PFSK-1 (cell line): ENCODE results near the gene C16orf92.

Experiments
- FOXP2 ChIP-seq: optimal IDR thresholded peaks from 2 replicates; pipeline ENCODE3; 2011; ENCODE audit warnings: borderline replicate concordance, control low read depth, inconsistent platforms; ENCODE audit not compliant: insufficient read depth; ENCODE audit errors: extremely low read length, extremely low read depth
- POLR2AphosphoS5 ChIP-seq: IDR thresholded peaks from 2 replicates; pipeline ENCODE4 v1.6.1; 2012; ENCODE audit warnings: low read depth, mild to moderate bottlenecking, control low read depth, low read length, moderate library complexity
- SIN3A ChIP-seq: IDR thresholded peaks from 2 replicates; pipeline ENCODE4 v1.6.1; 2012; ENCODE audit warnings: mild to moderate bottlenecking, low read length, moderate library complexity, borderline replicate concordance; ENCODE audit not compliant: insufficient read depth
- TAF1 ChIP-seq: IDR thresholded peaks from 2 replicates; pipeline ENCODE4 v1.6.1; 2012; ENCODE audit warnings: low read length, control low read depth, borderline replicate concordance; ENCODE audit not compliant: insufficient read depth
- TF ChIP-seq, protein P1 (sequence below), 2 experiments: IDR thresholded peaks; 2 replicates each; pipeline versions ENCODE4 v1.6.1 to v1.8.0; 2011 to 2012; ENCODE audit warnings: low read depth in 2 of 2, low read length in 2 of 2, control low read depth in 1 of 2, inconsistent platforms in 1 of 2, mild to moderate bottlenecking in 1 of 2, moderate library complexity in 1 of 2; ENCODE audit not compliant: insufficient read depth in 1 of 2

C16orf92 gene

DNA sequence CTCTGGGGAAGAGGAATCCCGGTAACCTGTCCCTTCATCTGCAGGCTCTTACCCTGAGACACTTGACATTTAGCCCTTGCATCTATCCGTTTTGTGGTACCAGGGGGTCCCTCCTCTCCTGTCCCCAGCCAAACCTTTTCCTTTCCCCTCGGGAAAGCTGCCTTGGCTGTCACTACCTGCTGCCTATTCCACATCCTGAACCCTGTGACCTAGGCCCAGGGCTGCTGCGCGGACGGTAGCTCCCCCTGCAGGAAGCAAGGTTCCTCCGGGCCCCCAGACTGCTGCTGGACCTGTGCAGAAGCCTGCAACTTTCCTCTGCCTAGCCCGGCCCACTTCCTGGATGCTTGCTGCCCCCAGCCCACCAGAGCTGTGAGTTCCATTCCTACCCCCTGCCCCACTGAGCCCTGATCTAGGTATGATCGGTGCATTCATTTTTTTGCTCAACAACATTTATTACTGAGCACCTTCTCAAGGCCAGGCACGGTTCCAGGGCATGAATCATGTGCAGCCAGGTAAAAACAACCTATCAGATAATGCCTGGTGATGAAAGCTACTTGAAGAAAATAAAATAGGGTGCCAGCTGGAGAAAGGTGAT is 32.1 kb downstream of the C16orf92 start:
- no peak for TF ChIP-seq SIN3A
- TF ChIP-seq TAF1: no peak
- TF ChIP-seq POLR2AphosphoS5: no peak
- TF ChIP-seq, protein P1, sequence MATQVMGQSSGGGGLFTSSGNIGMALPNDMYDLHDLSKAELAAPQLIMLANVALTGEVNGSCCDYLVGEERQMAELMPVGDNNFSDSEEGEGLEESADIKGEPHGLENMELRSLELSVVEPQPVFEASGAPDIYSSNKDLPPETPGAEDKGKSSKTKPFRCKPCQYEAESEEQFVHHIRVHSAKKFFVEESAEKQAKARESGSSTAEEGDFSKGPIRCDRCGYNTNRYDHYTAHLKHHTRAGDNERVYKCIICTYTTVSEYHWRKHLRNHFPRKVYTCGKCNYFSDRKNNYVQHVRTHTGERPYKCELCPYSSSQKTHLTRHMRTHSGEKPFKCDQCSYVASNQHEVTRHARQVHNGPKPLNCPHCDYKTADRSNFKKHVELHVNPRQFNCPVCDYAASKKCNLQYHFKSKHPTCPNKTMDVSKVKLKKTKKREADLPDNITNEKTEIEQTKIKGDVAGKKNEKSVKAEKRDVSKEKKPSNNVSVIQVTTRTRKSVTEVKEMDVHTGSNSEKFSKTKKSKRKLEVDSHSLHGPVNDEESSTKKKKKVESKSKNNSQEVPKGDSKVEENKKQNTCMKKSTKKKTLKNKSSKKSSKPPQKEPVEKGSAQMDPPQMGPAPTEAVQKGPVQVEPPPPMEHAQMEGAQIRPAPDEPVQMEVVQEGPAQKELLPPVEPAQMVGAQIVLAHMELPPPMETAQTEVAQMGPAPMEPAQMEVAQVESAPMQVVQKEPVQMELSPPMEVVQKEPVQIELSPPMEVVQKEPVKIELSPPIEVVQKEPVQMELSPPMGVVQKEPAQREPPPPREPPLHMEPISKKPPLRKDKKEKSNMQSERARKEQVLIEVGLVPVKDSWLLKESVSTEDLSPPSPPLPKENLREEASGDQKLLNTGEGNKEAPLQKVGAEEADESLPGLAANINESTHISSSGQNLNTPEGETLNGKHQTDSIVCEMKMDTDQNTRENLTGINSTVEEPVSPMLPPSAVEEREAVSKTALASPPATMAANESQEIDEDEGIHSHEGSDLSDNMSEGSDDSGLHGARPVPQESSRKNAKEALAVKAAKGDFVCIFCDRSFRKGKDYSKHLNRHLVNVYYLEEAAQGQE (IDR thresholded peaks at IDR 0.05; ENCODE audit: insufficient read depth in 1 of 2, low read depth in 2 of 2, low read length in 2 of 2): no peak
- no peak for TF ChIP-seq FOXP2

DNA sequence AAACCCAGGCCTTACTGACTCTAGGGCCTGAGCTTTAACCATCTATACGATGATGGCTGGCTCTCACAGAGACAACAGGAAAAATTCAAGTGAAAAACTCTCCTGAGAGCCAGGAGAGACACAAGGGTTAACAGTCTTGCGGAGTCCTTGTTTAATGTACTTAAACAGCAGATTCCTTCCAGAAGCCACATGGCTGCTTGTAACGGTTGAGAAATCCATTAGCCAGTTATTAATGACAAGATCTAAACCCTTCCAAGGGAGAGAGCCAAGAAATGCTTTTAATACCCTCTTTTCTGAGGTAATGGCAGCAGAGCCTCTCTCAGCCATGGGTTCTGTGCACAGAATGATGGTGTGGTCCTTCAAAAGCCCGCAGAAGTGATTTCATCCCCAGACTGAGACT is 37.3 kb downstream of the C16orf92 start:
- TF ChIP-seq FOXP2: no peak
- no peak for TF ChIP-seq SIN3A
- TF ChIP-seq TAF1: no peak
- TF ChIP-seq, protein P1 (IDR thresholded peaks at IDR 0.05; ENCODE audit: insufficient read depth in 1 of 2, low read depth in 2 of 2, low read length in 2 of 2): no peak
- no peak for TF ChIP-seq POLR2AphosphoS5

DNA sequence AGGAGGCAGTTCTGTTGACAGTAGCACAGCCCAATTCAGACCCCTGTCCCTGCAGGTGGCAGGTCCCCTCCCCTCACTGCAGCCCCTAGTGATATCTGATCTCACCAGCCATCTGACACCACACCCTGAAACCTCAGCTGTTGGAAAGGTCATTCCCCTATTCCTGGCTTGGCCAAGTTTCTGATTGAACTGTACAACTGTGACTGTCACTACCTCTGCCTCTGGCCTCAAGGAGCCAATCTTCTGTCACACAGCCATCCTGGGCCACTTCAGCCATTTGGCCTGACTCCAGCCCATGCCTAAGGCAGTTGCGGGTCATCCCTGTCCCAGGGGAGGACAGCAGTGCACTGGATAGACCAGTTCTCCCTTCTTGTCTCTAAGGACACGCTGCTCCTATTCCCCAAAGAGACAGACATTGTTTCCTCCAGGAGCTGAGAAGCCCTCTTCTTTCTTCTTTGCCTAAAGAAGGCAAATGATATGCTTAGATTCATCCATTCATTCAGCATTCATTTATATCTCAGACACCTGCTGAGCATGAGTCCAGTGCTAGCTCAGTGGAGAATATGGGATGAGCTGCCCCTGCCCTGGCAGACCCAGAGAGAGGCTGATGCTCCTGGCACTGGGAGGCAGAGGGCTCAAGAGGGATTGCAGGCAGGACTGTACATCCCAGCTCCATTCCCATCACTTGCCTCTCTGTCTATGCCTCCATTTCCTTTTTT is 38.0 kb downstream of the C16orf92 start:
- TF ChIP-seq, protein P1 (IDR thresholded peaks at IDR 0.05; ENCODE audit: insufficient read depth in 1 of 2, low read depth in 2 of 2, low read length in 2 of 2): no peak

DNA sequence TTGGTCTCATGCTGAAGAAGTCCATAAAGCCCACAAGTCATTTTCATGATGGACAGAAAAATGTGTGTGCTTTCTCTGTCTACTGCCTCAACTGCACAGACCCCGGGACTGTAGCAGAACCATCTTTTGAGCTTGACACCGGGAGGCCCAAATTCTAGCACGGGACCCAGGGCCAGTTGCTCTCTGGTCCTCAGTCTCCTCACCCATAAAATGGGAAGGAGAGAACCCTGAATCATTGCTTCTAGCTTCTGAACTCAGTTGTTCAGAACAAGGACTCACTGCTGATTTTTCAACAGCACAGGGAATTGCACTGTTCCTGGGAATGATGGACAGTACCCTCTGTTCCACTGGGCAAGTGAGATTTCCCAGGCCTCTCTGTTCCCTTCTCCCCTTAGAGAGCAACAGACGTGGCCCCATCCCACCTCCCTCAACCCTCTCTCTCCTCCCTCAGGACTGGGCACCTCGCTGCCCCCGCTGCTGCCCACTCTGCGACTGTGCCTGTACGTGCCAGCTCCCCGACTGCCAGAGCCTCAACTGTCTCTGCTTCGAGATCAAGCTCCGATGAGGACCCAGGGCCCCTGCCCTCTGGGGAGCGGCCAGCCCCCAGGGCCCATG is 40.4 kb downstream of the C16orf92 start:
- TF ChIP-seq, protein P1 (IDR thresholded peaks at IDR 0.05; ENCODE audit: insufficient read depth in 1 of 2, low read depth in 2 of 2, low read length in 2 of 2): no peak
- TF ChIP-seq FOXP2 (no peak), SIN3A (no peak), POLR2AphosphoS5 (no peak), TAF1 (no peak)
